ENCODE measurements around the gene BCL2.

BCL2 gene

GRCh38 chr18:63325086-63325686 is 5.6 kb upstream of the BCL2 start:
- DNase-seq: no peak

- peak; percentile 93 for DNase-seq
These were observed 3.5 kb upstream of the BCL2 start for GRCh38 chr18:63322908-63323634.

GRCh38 chr18:63322206-63322605 is 2.6 kb upstream of the BCL2 start:
- DNase-seq: no peak

- no peak for DNase-seq
These were observed 1.7 kb upstream of the BCL2 start for GRCh38 chr18:63321291-63321690.

- no peak for DNase-seq
These were observed 1.4 kb upstream of the BCL2 start for GRCh38 chr18:63320975-63321265.

- peak; percentile 97 for DNase-seq
These were observed 780 bp upstream of the BCL2 start for GRCh38 chr18:63320123-63320974.

GRCh38 chr18:63318889-63319382 is 633 bp downstream of the BCL2 start:
- DNase-seq: peak; percentile 56

GRCh38 chr18:63317982-63318888 is 1.3 kb downstream of the BCL2 start:
- DNase-seq: peak; percentile 99

GRCh38 chr18:63317556-63317946 is 2.0 kb downstream of the BCL2 start:
- DNase-seq: peak; percentile 84

- DNase-seq: peak; percentile 71
These were observed 2.7 kb downstream of the BCL2 start for GRCh38 chr18:63316612-63317555.

- DNase-seq: no peak
These were observed 3.7 kb downstream of the BCL2 start for GRCh38 chr18:63315876-63316275.

GRCh38 chr18:63315131-63315662 is 4.4 kb downstream of the BCL2 start:
- DNase-seq: peak; percentile 43

GRCh38 chr18:63314062-63314790 is 5.3 kb downstream of the BCL2 start:
- no peak for DNase-seq

GRCh38 chr18:63313396-63313917 is 6.1 kb downstream of the BCL2 start:
- no peak for DNase-seq

- DNase-seq: no peak
These were observed 6.7 kb downstream of the BCL2 start for GRCh38 chr18:63312737-63313395.

GRCh38 chr18:63312019-63312409 is 7.6 kb downstream of the BCL2 start:
- no peak for DNase-seq

- no peak for DNase-seq
These were observed 8.2 kb downstream of the BCL2 start for GRCh38 chr18:63311118-63312018.

GRCh38 chr18:63309422-63309821 is 10.1 kb downstream of the BCL2 start:
- no peak for DNase-seq
